Fibroblast of lung (primary cell): ENCODE data around the gene BANF2. TPM values are rescaled to one million over a fixed set of nuclear protein-coding genes. Genes with fewer than 3 reads are reported as not detected.

ENCODE experiments used
- DNase-seq, 2 donors: peaks; one replicate each; pipeline versions ENCODE4 v3.0.0 to v3.0.0-alpha.2; 2010; ENCODE audit warnings: low read depth in 2 of 2
- H2AFZ ChIP-seq: 2 replicates; pipeline ENCODE4 v1.5.1; 2012; ENCODE audit warnings: low read length, control low read depth, inconsistent platforms
- H3K27ac ChIP-seq: 2 replicates; pipeline ENCODE4 v1.5.1; 2011; ENCODE audit warnings: low read length, control low read depth; ENCODE audit not compliant: insufficient read depth
- H3K27me3 ChIP-seq: 2 replicates; pipeline ENCODE4 v1.5.1; 2011; ENCODE audit warnings: mild to moderate bottlenecking, low read length; ENCODE audit not compliant: control insufficient read depth, insufficient read depth
- H3K36me3 ChIP-seq: 2 replicates; pipeline ENCODE4 v1.5.1; 2011; ENCODE audit warnings: low read length; ENCODE audit not compliant: control insufficient read depth, insufficient read depth
- H3K4me1 ChIP-seq: 2 replicates; pipeline ENCODE4 v1.5.1; 2011; ENCODE audit warnings: low read length; ENCODE audit not compliant: control insufficient read depth, insufficient read depth; ENCODE audit errors: extremely low read depth
- H3K4me2 ChIP-seq: 2 replicates; pipeline ENCODE4 v1.5.1; 2011; ENCODE audit warnings: low read length, control low read depth; ENCODE audit not compliant: insufficient read depth; ENCODE audit errors: extremely low read depth
- H3K4me3 ChIP-seq, 4 experiments: fragments of 200-600 bp in 1 of 4; sonication (generic) in 1 of 4; replicated peaks in 1 of 4; 2 replicates each; pipeline ENCODE4 v1.5.1; 2011 to 2016; ENCODE audit warnings: low read length in 4 of 4, low read depth in 3 of 4, mild to moderate bottlenecking in 3 of 4, control low read depth in 2 of 4, inconsistent platforms in 1 of 4, mixed read lengths in 1 of 4; ENCODE audit not compliant: insufficient read depth in 1 of 4; ENCODE audit errors: control extremely low read depth in 1 of 4
- H3K79me2 ChIP-seq: 2 replicates; pipeline ENCODE4 v1.5.1; 2012; ENCODE audit warnings: mild to moderate bottlenecking, low read length, inconsistent platforms; ENCODE audit not compliant: control insufficient read depth, insufficient read depth
- H3K9ac ChIP-seq: 2 replicates; pipeline ENCODE4 v1.5.1; 2011; ENCODE audit warnings: mild to moderate bottlenecking, low read length, control low read depth; ENCODE audit not compliant: insufficient read depth
- H3K9me3 ChIP-seq: 2 replicates; pipeline ENCODE4 v1.5.1; 2012; ENCODE audit warnings: low read depth, low read length; ENCODE audit not compliant: control insufficient read depth, insufficient read depth
- H4K20me1 ChIP-seq: 2 replicates; pipeline ENCODE4 v1.5.1; 2011; ENCODE audit warnings: low read length; ENCODE audit not compliant: control insufficient read depth, insufficient read depth; ENCODE audit errors: extremely low read depth
- EZH2 ChIP-seq: IDR thresholded peaks from 2 replicates; pipeline ENCODE4 v1.5.1; 2012; ENCODE audit warnings: low read length, control low read depth, mild to moderate bottlenecking; ENCODE audit errors: missing control alignments
- polyA plus RNA-seq, 2 donors: library from polyadenylated mRNA; depleted of rRNA in 1 of 2; stranded (reverse) in 1 of 2; unstranded in 1 of 2; fragments of >200 nt; gene quantifications; 2 replicates each; pipeline ENCODE4 v1.2.1, GENCODE V29; 2011 to 2012; ENCODE audit warnings: missing spikeins in 1 of 2
- total RNA-seq: library from RNA; depleted of rRNA; stranded (reverse); fragments of >200 nt; gene quantifications from 2 replicates; pipeline ENCODE4 v1.2.1, GENCODE V29; 2014
- TF ChIP-seq, protein P1 (sequence below), 2 donors: IDR thresholded peaks in 1 of 2; conservative IDR thresholded peaks in 1 of 2; 1 replicate in 1 of 2; 2 replicates in 1 of 2; pipeline ENCODE4 v1.5.1; 2011 to 2012; ENCODE audit warnings: low read length in 2 of 2, control low read depth in 1 of 2, inconsistent platforms in 1 of 2, low read depth in 1 of 2, mild to moderate bottlenecking in 1 of 2

BANF2 gene
- total and polyA plus RNA-seq, 2 donors (not counting 1 experiment from before 2014, with no cell fraction given) = not detected

DNA sequence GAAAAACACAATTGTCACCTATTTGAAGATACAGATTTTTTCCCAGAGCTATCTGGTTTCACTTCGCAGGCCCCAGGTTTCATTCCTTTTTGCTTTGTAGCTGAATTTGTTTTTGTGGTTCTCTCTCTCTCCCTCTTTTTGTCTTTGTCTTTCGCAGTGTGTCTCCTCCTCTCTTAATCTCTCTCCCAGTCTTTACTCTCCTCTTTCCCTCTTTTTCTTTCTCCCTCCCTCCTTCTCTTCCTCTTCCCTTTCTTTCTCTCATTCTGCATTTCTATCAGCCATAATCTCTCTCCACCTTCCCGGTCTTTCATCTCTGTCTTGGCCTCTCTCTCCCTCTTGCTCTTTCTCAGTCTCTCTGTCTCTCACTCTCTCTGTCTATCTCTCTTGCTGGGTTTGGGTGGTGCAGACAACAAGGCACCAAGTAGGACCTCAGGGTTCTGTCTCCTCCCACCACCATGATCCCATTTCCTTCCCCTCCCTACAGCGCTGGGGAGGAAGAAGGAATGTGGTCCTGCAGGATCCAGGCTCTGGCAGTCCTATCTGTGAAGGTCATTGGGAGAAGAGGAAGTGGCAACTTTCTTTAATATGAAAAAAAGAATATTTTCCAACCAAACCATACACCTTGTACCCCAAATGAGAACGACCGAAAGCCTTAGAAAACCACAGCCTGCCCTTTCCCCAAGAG is 63.2 kb downstream of the BANF2 start:
- no peaks in the 10 kb centered on the region for H4K20me1 ChIP-seq
- DNase-seq = no peak
- no peak overlapping the region for H3K9ac ChIP-seq
- no peaks in the 10 kb centered on the region for H3K79me2 ChIP-seq
- H3K4me2 ChIP-seq = no peak overlapping the region
- no peak overlapping the region for H3K4me3 ChIP-seq
- no peaks in the 10 kb centered on the region for H3K9me3 ChIP-seq
- no peak for TF ChIP-seq EZH2
- TF ChIP-seq, protein P1, sequence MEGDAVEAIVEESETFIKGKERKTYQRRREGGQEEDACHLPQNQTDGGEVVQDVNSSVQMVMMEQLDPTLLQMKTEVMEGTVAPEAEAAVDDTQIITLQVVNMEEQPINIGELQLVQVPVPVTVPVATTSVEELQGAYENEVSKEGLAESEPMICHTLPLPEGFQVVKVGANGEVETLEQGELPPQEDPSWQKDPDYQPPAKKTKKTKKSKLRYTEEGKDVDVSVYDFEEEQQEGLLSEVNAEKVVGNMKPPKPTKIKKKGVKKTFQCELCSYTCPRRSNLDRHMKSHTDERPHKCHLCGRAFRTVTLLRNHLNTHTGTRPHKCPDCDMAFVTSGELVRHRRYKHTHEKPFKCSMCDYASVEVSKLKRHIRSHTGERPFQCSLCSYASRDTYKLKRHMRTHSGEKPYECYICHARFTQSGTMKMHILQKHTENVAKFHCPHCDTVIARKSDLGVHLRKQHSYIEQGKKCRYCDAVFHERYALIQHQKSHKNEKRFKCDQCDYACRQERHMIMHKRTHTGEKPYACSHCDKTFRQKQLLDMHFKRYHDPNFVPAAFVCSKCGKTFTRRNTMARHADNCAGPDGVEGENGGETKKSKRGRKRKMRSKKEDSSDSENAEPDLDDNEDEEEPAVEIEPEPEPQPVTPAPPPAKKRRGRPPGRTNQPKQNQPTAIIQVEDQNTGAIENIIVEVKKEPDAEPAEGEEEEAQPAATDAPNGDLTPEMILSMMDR (conservative IDR thresholded peaks at IDR 0.05 in 1 of 2, IDR thresholded peaks at IDR 0.05 in 1 of 2; ENCODE audit: low read depth in 1 of 2, low read length in 2 of 2) = no peak
- H3K36me3 ChIP-seq = no peaks in the 10 kb centered on the region
- H3K4me1 ChIP-seq = no peaks in the 10 kb centered on the region
- H3K27me3 ChIP-seq = no peaks in the 10 kb centered on the region
- no peak overlapping the region for H2AFZ ChIP-seq
- H3K27ac ChIP-seq = no peak overlapping the region

DNA sequence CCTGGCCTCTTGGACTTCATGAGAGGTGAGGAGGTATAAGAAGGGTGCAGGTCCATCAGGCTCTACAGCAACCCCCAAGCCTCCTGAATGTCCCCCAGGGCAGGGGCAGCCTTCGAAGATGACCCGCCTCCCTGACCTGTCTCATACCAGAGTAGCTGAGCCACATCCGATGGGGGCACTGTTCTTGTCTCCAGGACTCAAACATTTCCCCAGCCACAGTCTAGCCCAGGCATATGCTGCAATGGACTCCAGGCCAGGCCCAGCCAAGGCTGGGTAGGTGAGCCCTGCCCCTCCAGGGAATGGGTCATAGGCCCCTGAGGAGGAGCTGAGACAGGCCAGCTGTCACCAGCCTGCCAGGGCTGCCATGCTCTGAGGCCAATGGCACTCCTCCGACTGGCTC is 65.3 kb downstream of the BANF2 start:
- TF ChIP-seq, protein P1 (conservative IDR thresholded peaks at IDR 0.05 in 1 of 2, IDR thresholded peaks at IDR 0.05 in 1 of 2; ENCODE audit: low read depth in 1 of 2, low read length in 2 of 2) = no peak
- no peak for TF ChIP-seq EZH2
- H3K27ac ChIP-seq = no peak overlapping the region
- H3K36me3 ChIP-seq = no peaks in the 10 kb centered on the region
- no peak overlapping the region for H3K9ac ChIP-seq
- H3K27me3 ChIP-seq = no peaks in the 10 kb centered on the region
- no peak overlapping the region for H3K4me2 ChIP-seq
- H3K4me3 ChIP-seq = no peak overlapping the region
- H3K79me2 ChIP-seq = no peaks in the 10 kb centered on the region
- no peaks in the 10 kb centered on the region for H3K4me1 ChIP-seq
- no peak overlapping the region for H2AFZ ChIP-seq
- H4K20me1 ChIP-seq = no peaks in the 10 kb centered on the region
- H3K9me3 ChIP-seq = no peaks in the 10 kb centered on the region
- no peak for DNase-seq

DNA sequence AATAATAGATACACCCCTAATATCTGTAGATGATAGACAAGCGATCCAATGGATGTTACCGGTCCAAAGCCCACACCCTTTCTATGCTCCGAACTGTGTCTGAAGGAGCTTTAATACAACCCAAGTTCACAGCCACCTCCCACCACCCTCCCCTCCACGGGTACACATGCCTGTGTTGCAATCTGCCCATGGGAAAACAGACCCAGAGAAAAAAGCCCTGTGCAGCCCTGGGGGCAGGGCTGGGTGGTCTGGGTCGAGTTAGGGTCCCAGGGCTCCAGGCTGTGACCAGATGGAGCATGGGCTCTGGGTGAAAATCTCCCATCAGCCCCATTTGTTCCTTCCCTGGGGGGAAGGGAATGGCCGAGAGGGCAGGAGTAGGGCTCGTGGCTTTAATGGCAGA is 65.8 kb downstream of the BANF2 start:
- no peak overlapping the region for H3K4me3 ChIP-seq
- no peaks in the 10 kb centered on the region for H3K27me3 ChIP-seq
- no peak overlapping the region for H2AFZ ChIP-seq
- H3K79me2 ChIP-seq = no peaks in the 10 kb centered on the region
- H3K4me1 ChIP-seq = no peaks in the 10 kb centered on the region
- no peaks in the 10 kb centered on the region for H4K20me1 ChIP-seq
- no peak overlapping the region for H3K9ac ChIP-seq
- TF ChIP-seq EZH2 = no peak
- TF ChIP-seq, protein P1 (conservative IDR thresholded peaks at IDR 0.05 in 1 of 2, IDR thresholded peaks at IDR 0.05 in 1 of 2; ENCODE audit: low read depth in 1 of 2, low read length in 2 of 2) = no peak
- no peak overlapping the region for H3K27ac ChIP-seq
- H3K4me2 ChIP-seq = no peak overlapping the region
- H3K36me3 ChIP-seq = no peaks in the 10 kb centered on the region
- no peaks in the 10 kb centered on the region for H3K9me3 ChIP-seq
- DNase-seq = no peak
